Endometrial microvascular endothelial cells (primary cell): ENCODE results near the gene RGS13. TPM values are rescaled to one million over a fixed set of nuclear protein-coding genes. Genes with fewer than 3 reads are reported as not detected.

Source experiments
- in situ Hi-C: cut with HindIII; loops from 2 replicates; pipeline ENCODE4 v1.10.0; 2017; ENCODE audit warnings: low sequenced_read_pairs, low pct_unique_long_range_greater_than_20kb; ENCODE audit errors: inconsistent ontology term
- total RNA-seq: library from RNA; depleted of rRNA; stranded (reverse); fragments of >200 nt; gene quantifications from one replicate; pipeline ENCODE4 v1.2.3, GENCODE V29; 2015; ENCODE audit errors: inconsistent ontology term

The RGS13 gene
- total RNA-seq, 1 donor from 2014 or later = not detected

DNA sequence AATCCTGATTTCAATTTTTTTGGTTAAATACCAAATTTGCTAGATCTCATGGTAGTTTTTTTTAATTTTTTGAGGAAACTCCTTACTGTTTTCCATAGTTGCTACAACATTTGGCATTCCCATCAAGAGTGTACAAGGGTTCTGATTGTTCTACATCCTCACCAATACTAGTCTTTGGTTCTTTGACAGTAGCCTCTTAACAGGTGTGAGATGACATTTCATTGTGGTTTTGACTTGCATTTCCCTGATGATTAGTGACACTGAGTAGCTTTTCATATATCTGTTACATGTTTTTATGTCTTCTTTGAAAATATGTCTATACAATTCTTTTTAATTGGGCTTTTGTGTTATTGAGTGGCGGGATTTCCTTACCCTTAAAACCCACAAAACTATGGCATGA lies 20.9 kb upstream of the RGS13 start:
- in situ Hi-C loops = no loop called here

DNA sequence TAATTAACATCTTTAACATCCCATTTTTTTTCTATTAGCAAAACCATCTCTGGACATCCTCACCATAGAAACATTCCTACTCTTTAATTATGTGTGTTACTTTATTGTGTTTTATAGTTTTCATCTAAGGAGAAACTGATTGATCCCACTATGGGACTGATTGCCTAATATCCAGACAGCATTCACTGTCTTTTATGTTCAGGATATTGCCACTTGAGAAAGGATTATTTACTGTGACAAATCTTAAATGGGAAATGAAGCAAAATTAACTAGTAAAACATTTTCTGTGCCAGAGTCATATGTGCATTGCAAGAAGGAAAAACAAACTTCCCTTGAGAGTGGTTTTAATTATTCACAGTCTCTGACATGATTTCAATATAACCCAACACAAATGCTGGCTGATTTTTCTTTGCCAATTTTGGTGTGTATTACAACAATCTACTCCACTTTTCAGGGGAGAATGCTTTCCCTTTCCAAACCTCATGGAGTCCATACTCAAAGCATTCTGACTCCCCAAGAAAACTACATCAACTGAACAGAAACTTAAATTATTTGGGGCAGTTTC lies 15.8 kb upstream of the RGS13 start:
- in situ Hi-C loops = no loop called here

DNA sequence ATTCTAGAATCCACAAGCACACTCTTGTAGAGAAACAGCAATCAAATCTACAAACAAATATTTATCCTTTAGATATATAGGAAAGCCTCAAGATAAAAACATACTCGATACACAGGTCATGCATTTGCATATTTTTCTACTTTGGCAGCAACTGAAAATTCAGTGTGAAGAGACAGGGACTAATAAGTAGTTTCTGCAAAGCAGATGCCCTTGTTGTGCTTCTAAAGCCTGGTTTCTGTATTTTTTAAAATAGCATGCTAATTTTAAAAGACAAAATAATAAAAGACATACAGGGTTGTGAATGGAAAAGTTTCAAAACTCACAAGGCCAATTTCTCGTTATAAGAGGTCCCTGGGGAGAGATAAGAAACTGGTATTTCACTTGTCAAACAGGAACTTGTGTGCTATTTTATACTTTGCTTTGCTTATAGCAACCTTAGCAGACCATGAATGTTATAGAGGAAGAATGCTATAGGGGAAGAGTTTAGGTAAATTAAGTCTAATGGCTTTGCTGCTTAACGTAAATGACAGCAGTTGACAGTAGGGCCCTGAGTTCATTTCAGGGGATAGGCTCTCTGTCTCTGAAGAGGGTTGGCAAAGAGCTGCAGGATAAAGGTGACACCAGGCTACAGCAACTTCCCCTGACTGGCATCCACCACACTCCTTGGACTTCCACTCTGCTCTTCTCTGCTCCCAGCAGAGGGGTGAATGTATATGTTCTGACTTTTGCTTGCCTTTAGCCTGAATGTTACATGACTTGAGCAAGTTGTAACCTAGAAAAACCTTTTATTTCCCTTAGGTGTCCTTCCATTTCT lies 9.4 kb upstream of the RGS13 start:
- in situ Hi-C loops = no loop called here

DNA sequence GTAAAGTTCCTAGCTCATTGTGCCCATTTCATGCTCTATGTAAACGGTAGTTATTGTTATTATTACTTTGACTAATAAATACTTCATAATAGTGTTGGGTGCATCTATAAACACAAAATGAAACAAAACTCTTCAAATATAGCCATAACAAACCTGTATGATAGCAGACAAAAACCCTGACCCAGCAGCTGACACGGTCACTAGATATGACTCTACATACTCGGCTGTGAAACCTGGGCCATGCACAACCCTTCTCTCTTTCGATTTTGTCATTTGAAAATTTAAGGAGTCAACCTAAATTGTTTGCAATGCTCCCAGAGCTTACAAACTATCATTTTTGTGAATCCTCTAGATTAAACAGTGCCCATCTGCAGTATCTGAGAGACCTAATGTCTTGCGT lies 8.0 kb upstream of the RGS13 start:
- in situ Hi-C loops = no loop called here

DNA sequence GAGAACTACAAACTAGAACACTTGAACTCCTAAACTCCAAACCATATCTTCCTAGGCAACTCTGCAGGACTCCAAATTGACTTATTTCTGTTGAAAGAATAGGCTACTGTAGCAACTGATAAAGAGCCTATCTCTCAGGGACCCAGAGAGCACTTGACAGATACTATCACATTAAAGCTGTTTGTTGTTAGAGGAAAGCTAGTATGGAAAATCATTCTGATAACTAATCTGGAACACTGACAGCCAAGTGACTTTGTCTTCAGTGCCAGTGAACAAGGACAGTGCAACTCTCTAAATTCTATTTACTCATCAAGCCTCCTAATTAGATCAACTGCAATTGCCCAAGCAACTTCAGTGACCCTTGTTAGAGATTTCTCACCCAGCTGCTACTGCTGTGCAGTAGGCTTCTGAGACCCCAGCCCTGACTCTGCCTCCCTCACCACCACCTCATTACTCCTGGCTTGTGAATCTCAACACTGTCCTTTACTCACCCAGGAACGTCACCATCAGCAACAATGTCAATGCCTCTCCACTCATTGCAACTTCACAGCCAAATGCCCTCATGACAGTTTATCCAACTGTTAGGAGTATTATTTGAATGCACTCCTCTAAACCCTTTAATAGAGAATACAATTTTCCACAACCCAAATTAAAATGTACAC lies 7.4 kb upstream of the RGS13 start:
- in situ Hi-C loops = no loop called here

DNA sequence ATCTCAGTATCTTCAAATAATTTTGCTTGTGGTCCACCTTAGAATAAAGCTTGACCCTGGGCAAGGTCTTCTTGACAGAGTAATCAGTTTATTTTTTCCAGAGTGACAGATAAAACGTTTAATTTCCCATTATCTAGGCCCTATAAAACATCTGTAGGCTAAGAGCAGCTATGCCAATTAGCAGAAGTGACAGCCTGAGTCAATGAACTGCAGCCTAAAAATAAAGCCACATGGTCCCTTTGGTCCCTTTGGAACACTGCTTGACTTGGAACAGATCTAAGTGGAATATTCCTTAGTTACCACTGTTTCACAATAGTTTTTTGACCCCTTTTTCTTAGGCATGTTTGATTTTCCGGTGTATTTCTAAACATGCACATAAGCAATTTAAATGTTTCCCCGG lies 6.3 kb upstream of the RGS13 start:
- in situ Hi-C loops = no loop called here

DNA sequence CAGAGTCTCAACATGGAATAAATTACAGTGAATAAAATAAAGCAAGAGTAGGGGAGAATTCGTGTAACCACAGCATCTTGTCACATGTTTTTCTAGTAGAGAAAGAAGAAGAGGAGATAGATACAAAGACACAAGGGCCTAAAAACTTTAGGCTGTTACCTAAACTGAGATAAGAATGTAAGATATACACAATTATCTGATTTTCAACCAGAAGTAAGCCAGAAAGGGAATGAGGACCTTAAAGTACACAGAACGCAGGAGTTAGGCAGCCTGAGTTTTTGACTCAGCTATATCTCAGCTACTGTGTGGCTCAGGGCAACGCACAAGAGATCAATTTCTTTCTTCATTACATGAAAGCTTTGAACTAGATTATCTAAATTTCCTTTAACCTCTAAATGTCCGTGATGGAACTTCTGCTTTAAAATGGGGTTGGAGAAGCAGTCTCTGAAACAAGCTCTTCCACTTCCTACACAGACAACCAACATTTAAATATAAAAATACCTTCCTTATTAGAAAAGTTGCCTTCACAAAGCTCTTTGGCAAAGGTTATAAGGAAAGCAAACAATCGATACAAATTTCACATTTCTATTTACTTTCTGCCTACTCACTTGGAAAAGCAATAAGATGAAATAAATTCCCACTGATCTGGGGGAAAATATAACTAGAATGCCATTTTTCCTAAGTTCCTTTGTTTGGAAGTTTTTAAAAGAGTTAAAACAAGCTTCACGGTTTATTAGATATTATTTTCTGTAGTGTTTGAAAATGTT lies 5.2 kb upstream of the RGS13 start:
- in situ Hi-C loops = no loop called here

DNA sequence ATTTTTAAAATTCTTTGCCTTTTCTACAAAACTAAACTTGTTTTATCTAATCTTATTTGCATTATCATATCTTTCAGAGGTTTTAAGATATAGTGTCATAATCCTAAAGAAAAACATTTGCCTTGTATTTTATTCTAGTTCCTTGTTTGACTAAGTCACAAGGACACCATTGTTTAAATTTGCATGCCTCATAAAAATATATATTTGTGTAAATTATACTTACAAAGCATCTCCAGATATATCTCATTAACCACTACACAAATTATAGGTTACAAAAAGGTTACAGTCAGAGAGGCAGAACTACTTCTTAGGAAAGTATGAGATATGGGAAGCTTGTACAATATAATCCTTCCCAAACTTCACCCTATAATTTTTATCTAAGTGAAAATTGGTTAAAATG lies 4.2 kb upstream of the RGS13 start:
- in situ Hi-C loops = no loop called here

- in situ Hi-C loops = no loop called here
These were observed 3.8 kb upstream of the RGS13 start for GRCh38 chr1:192632188-192632587.

DNA sequence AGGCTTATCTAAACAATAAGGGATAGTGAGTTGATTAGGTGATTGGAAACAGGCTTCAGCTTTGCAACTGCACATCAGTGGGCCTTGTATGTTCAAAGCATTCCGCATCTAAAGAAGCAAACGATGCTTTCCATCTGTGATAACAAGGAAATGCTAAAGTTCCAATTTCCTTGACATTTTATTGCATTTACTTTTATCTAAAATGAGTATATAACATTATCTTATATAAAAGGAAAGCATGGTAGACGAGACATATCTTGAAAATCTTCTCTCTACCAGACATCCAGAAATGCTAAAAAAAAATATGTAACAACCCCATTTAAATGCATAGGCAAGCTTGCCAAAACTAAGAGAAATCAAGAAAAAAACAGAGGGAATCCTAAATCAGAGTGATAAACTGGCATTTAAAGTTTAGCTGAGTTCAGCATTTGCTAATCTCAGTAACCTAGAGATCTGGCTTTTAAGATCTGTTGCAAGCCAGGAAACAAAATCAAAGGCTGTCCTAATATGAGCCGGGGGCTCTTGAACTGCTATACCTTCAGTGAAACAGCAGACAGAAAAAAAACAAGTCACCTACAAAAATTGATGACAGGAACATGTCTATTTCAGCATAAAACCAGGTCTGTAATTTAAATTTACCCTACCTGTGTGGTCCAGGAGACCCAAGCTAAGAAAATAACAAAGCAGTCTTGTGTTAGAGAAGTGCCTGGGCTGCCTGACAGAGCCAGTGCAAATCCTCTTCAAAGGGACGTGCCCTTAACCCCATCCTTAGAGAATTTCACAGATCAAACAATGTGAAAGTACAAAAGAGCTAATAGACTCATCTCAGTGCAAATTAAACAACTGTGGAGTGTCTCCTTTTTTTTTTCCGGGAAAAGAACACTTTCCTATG lies 3.1 kb upstream of the RGS13 start:
- in situ Hi-C loops = no loop called here

DNA sequence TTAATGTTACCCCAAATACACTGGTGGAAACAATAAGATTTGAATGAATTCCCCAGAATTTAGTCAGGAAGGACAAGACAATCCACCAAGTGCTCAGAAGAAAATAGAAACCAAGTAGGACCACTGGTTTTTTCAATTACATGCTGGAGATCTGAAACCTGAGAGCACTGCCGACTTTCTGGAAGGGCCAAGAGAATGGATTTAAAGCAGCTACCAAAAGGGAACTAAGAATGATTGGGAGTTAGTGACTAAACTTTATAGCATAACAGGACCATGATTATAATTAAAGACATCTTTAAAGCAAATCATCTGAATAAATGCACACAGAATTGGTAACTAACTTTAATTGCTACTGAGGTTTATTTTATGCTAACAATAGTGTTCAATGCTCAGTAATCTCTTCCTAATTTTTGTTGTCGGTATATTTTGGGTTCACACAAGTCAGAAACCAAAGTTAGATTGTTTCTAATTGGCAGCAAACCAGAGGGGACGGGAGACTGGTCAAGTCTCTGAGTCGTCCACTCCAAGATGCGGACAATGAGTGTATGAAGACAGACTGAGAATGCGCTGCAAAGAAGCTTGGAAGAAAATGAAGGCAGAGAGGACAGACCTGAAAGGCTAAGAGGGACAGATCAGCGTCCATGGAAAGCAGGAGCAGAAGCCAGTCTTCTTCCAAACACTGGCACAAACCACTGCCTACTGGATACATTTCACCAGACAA lies 2.3 kb upstream of the RGS13 start:
- in situ Hi-C loops = no loop called here

GRCh38 chr1:192635041-192635440 lies 906 bp upstream of the RGS13 start:
- in situ Hi-C loops = no loop called here

- in situ Hi-C loops = no loop called here
These were observed 3.8 kb downstream of the RGS13 start for GRCh38 chr1:192639607-192640368.

DNA sequence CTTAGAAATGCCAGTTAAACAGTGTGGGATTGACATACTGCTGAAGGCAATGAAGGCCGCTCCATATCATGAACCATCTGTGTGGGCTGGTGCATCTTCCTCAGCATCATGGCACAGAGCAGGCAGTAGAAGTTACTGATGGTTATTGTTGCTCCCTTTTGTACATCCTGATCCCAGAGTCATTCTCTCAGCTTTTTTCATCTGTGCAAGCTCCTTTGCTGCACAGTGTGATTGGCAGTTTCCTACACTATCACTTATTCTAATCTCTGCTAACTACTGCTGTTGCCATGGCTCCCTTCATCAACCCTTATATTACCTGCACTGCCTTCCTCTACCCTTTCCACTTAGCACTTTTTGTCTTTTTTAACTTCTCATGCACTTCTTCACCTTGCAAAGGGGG lies 16.2 kb downstream of the RGS13 start:
- in situ Hi-C loops = no loop called here

- in situ Hi-C loops = no loop called here
These were observed 18.2 kb downstream of the RGS13 start for GRCh38 chr1:192654120-192654519.

GRCh38 chr1:192654591-192655251 lies 18.8 kb downstream of the RGS13 start:
- in situ Hi-C loops = no loop called here

DNA sequence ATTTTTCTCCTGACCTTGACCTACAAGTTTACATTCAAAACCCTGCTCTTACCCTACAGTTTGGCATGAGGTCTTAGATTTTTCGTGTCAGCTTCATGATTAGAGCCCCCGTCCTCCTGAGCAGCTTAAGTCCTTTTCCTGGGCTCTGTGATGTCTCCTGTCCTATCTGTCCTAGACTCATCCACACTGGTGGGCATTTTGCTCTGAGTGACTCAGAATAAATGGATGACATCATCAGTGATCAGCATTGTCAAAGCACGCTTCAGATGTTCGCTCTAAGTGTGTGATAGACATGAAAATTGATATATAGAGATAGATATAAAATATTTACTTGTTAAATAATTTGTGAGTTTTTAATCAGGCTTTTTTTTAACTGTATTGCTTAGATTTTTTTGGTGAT lies 21.8 kb downstream of the RGS13 start:
- in situ Hi-C loops = no loop called here
